HG03060 (cell line): ENCODE measurements around the gene RNF183.

Experiments used
- ATAC-seq: cut with Tn5 transposase; IDR thresholded peaks from one replicate; pipeline ENCODE4 v1.9.1; 2021; ENCODE audit warnings: low read depth, moderate number of reproducible peaks; ENCODE audit not compliant: unreplicated experiment

The RNF183 gene

GRCh38 chr9:113302792-113303418 lies at the start of gene RNF183:
Gene RNF183, minus strand, starts transcription at chr9:113303376. Its CDS starts 5,192 bp downstream, at chr9:113298184.
- ATAC-seq, result no peak

- ATAC-seq, result no peak
These were observed 49.2 kb upstream of the RNF183 start for GRCh38 chr9:113352411-113352810.

- ATAC-seq, result no peak
These were observed 48.8 kb upstream of the RNF183 start for GRCh38 chr9:113352006-113352405.

- ATAC-seq, result no peak
These were observed 47.8 kb upstream of the RNF183 start for GRCh38 chr9:113350937-113351336.

GRCh38 chr9:113350107-113350661 lies 47.0 kb upstream of the RNF183 start:
- ATAC-seq, result no peak

GRCh38 chr9:113349445-113350094 lies 46.4 kb upstream of the RNF183 start, which contains the start of gene BSPRY:
Gene BSPRY, plus strand, starts transcription at chr9:113349541. Its CDS starts 39 bp downstream, at chr9:113349580.
- no peak for ATAC-seq

- ATAC-seq, result no peak
These were observed 45.9 kb upstream of the RNF183 start for GRCh38 chr9:113349066-113349444.

GRCh38 chr9:113348437-113348836 lies 45.3 kb upstream of the RNF183 start:
- ATAC-seq, result no peak

- ATAC-seq, result no peak
These were observed 42.5 kb upstream of the RNF183 start for GRCh38 chr9:113345671-113346070.

- ATAC-seq, result no peak
These were observed 42.0 kb upstream of the RNF183 start for GRCh38 chr9:113345190-113345589.

- no peak for ATAC-seq
These were observed 40.6 kb upstream of the RNF183 start for GRCh38 chr9:113343732-113344231.

- no peak for ATAC-seq
These were observed 38.7 kb upstream of the RNF183 start for GRCh38 chr9:113341712-113342410.

- peak; percentile 86 for ATAC-seq
These were observed 37.0 kb upstream of the RNF183 start, which contains the start of gene WDR31 for GRCh38 chr9:113340011-113340699. Gene WDR31, minus strand, starts transcription at chr9:113340275. Its CDS starts 8,253 bp downstream, at chr9:113332022.

GRCh38 chr9:113337714-113338113 lies 34.5 kb upstream of the RNF183 start:
- ATAC-seq, result no peak

GRCh38 chr9:113331780-113332179 lies 28.6 kb upstream of the RNF183 start:
- no peak for ATAC-seq

GRCh38 chr9:113328045-113328782 lies 25.0 kb upstream of the RNF183 start:
- ATAC-seq, result no peak

GRCh38 chr9:113326230-113326629 lies 23.1 kb upstream of the RNF183 start:
- ATAC-seq, result no peak

- ATAC-seq, result no peak
These were observed 19.5 kb upstream of the RNF183 start for GRCh38 chr9:113322671-113323070.

GRCh38 chr9:113320051-113320450 lies 16.9 kb upstream of the RNF183 start:
- no peak for ATAC-seq

- no peak for ATAC-seq
These were observed 15.9 kb upstream of the RNF183 start for GRCh38 chr9:113319054-113319453.
